Activated CD4-positive, alpha-beta memory T cell treated with anti-CD3 and anti-CD28 coated beads, Interleukin-2, amount 10 ng/mL, durations not matched to agents 7 days and 5 days (primary cell): Measurements from ENCODE around the gene PHLDA2. TPM values are rescaled to one million over a fixed set of nuclear protein-coding genes. Genes with fewer than 3 reads are reported as not detected.
"Not testable (repeated sequence)": the region's sequence is repeated elsewhere in the genome, so short reads cannot be mapped to it uniquely, and the experiment has no call there.

ENCODE experiments used
- CTCF ChIA-PET: fragments of 350-600 bp; sonication (Branson Sonifier 250); formaldehyde crosslinking; loops from one replicate; lab custom pipeline; 2021; ENCODE audit warnings: antibody characterized with exemption, inconsistent platforms; lab: Charles Lee
- POLR2A ChIA-PET: fragments of 350-600 bp; sonication (Branson Sonifier 250); formaldehyde crosslinking; loops from one replicate; lab custom pipeline; 2021; ENCODE audit warnings: antibody characterized with exemption; lab: Charles Lee
- DNase-seq: peaks from one replicate; pipeline ENCODE4 v3.0.0-alpha.2; 2020
- H3K27ac Mint-ChIP-seq: one replicate; pipeline ENCODE4 v1.8.0; 2021; ENCODE audit warnings: mild to moderate bottlenecking, mixed read lengths
- H3K27me3 Mint-ChIP-seq: one replicate; pipeline ENCODE4 v1.8.0; 2021; ENCODE audit warnings: mixed read lengths
- H3K36me3 Mint-ChIP-seq: one replicate; pipeline ENCODE4 v1.8.0; 2021; ENCODE audit warnings: low read depth, mixed read lengths
- H3K4me1 Mint-ChIP-seq: one replicate; pipeline ENCODE4 v1.8.0; 2021; ENCODE audit warnings: mixed read lengths
- H3K4me3 Mint-ChIP-seq: one replicate; pipeline ENCODE4 v1.8.0; 2021; ENCODE audit warnings: mild to moderate bottlenecking, mixed read lengths
- H3K9me3 Mint-ChIP-seq: one replicate; pipeline ENCODE4 v1.8.0; 2021; ENCODE audit warnings: mixed read lengths
- total RNA-seq, 2 experiments: library from RNA; stranded (reverse); gene quantifications; one replicate each; pipeline ENCODE4 v1.2.3, GENCODE V29; 2021

The PHLDA2 gene
- total RNA-seq, 2 experiments from 2014 or later: 3.7 to 5.0 TPM

- no peaks in the 10 kb centered on the region for H3K9me3 Mint-ChIP-seq
- peaks cover 7% of the 10 kb centered on the region for H3K4me1 Mint-ChIP-seq
- no peaks in the 10 kb centered on the region for H3K36me3 Mint-ChIP-seq
- POLR2A ChIA-PET: interaction anchor here (1.0 kb wide), 1 partner anchor 9 kb away, joined by 3 read pairs; no protein-coding TSS in a partner anchor
- CTCF ChIA-PET: no interaction called here
- no peak overlapping the region for H3K27ac Mint-ChIP-seq
- H3K4me3 Mint-ChIP-seq: no peak overlapping the region
- DNase-seq: no peak
- no peaks in the 10 kb centered on the region for H3K27me3 Mint-ChIP-seq
Observed at GRCh38 chr11:2916114-2916891, 12.9 kb downstream of the PHLDA2 start.

GRCh38 chr11:2915473-2915872 is 13.7 kb downstream of the PHLDA2 start:
- Mint-ChIP-seq H3K9me3 (no peaks in the 10 kb centered on the region), H3K27ac (no peak overlapping the region), H3K27me3 (no peaks in the 10 kb centered on the region), H3K4me3 (no peak overlapping the region), H3K36me3 (no peaks in the 10 kb centered on the region), H3K4me1 (peaks cover 7% of the 10 kb centered on the region)
- no peak for DNase-seq
- CTCF ChIA-PET: no interaction called here
- POLR2A ChIA-PET: no interaction called here

GRCh38 chr11:2914455-2915195 is 14.6 kb downstream of the PHLDA2 start:
- Mint-ChIP-seq H3K36me3 (no peaks in the 10 kb centered on the region), H3K9me3 (no peaks in the 10 kb centered on the region), H3K4me3 (no peak overlapping the region), H3K4me1 (peaks cover 7% of the 10 kb centered on the region), H3K27me3 (no peaks in the 10 kb centered on the region), H3K27ac (no peak overlapping the region)
- no peak for DNase-seq
- ChIA-PET POLR2A (no interaction called here), CTCF (no interaction called here)

- ChIA-PET CTCF (no interaction called here), POLR2A (no interaction called here)
- H3K27me3 Mint-ChIP-seq: no peaks in the 10 kb centered on the region
- H3K36me3 Mint-ChIP-seq: no peaks in the 10 kb centered on the region
- no peak overlapping the region for H3K27ac Mint-ChIP-seq
- DNase-seq: no peak
- H3K4me1 Mint-ChIP-seq: peaks cover 7% of the 10 kb centered on the region
- H3K4me3 Mint-ChIP-seq: no peak overlapping the region
- H3K9me3 Mint-ChIP-seq: no peaks in the 10 kb centered on the region
Observed at GRCh38 chr11:2913776-2914175, 15.4 kb downstream of the PHLDA2 start.

- CTCF ChIA-PET: no interaction called here
- H3K4me1 Mint-ChIP-seq: peaks cover 7% of the 10 kb centered on the region
- no peak overlapping the region for H3K4me3 Mint-ChIP-seq
- no peaks in the 10 kb centered on the region for H3K27me3 Mint-ChIP-seq
- POLR2A ChIA-PET: no interaction called here
- no peak overlapping the region for H3K27ac Mint-ChIP-seq
- no peak for DNase-seq
- H3K36me3 Mint-ChIP-seq: no peaks in the 10 kb centered on the region
- H3K9me3 Mint-ChIP-seq: no peaks in the 10 kb centered on the region
Observed at GRCh38 chr11:2913019-2913431, 16.2 kb downstream of the PHLDA2 start.

GRCh38 chr11:2912498-2912897 is 16.7 kb downstream of the PHLDA2 start:
- ChIA-PET CTCF (no interaction called here), POLR2A (interaction anchor here (1.6 kb wide), 1 partner anchor 14 kb away, joined by 4 read pairs; no protein-coding TSS in a partner anchor)
- no peak overlapping the region for H3K4me3 Mint-ChIP-seq
- DNase-seq: no peak
- peaks cover 7% of the 10 kb centered on the region for H3K4me1 Mint-ChIP-seq
- no peak overlapping the region for H3K27ac Mint-ChIP-seq
- no peaks in the 10 kb centered on the region for H3K9me3 Mint-ChIP-seq
- no peaks in the 10 kb centered on the region for H3K36me3 Mint-ChIP-seq
- H3K27me3 Mint-ChIP-seq: no peaks in the 10 kb centered on the region

- CTCF ChIA-PET: no interaction called here
- no peak for DNase-seq
- no peaks in the 10 kb centered on the region for H3K36me3 Mint-ChIP-seq
- POLR2A ChIA-PET: interaction anchor here (1.2 to 1.6 kb wide), 2 partner anchors 9 to 13 kb away, joined by 3 to 4 read pairs; a partner anchor contains a TSS
- H3K4me1 Mint-ChIP-seq: peaks cover 7% of the 10 kb centered on the region
- H3K27me3 Mint-ChIP-seq: no peaks in the 10 kb centered on the region
- no peak overlapping the region for H3K27ac Mint-ChIP-seq
- no peaks in the 10 kb centered on the region for H3K9me3 Mint-ChIP-seq
- no peak overlapping the region for H3K4me3 Mint-ChIP-seq
Observed at GRCh38 chr11:2911785-2912391, 17.3 kb downstream of the PHLDA2 start.

- Mint-ChIP-seq H3K27me3 (no peaks in the 10 kb centered on the region), H3K9me3 (no peaks in the 10 kb centered on the region), H3K4me3 (no peak overlapping the region), H3K4me1 (peaks cover 7% of the 10 kb centered on the region), H3K27ac (no peak overlapping the region), H3K36me3 (no peaks in the 10 kb centered on the region)
- POLR2A ChIA-PET: interaction anchor here (1.2 to 1.6 kb wide), 2 partner anchors 9 to 12 kb away, joined by 3 to 4 read pairs; a partner anchor contains a TSS
- CTCF ChIA-PET: no interaction called here
- no peak for DNase-seq
Observed at GRCh38 chr11:2911088-2911784, 18.0 kb downstream of the PHLDA2 start.

GRCh38 chr11:2910401-2910955 is 18.7 kb downstream of the PHLDA2 start:
- no peak overlapping the region for H3K27ac Mint-ChIP-seq
- H3K27me3 Mint-ChIP-seq: no peaks in the 10 kb centered on the region
- H3K9me3 Mint-ChIP-seq: peaks cover 5% of the 10 kb centered on the region
- no peak for DNase-seq
- CTCF ChIA-PET: no interaction called here
- H3K4me3 Mint-ChIP-seq: no peak overlapping the region
- H3K4me1 Mint-ChIP-seq: peaks cover 7% of the 10 kb centered on the region
- H3K36me3 Mint-ChIP-seq: peaks cover 5% of the 10 kb centered on the region
- POLR2A ChIA-PET: interaction anchor here (1.2 kb wide), 1 partner anchor 8 kb away, joined by 3 read pairs; a partner anchor contains a TSS

GRCh38 chr11:2909133-2909902 is 19.9 kb downstream of the PHLDA2 start:
- H3K4me1 Mint-ChIP-seq: peaks cover 9% of the 10 kb centered on the region
- H3K9me3 Mint-ChIP-seq: peaks cover 8% of the 10 kb centered on the region
- H3K27me3 Mint-ChIP-seq: no peaks in the 10 kb centered on the region
- CTCF ChIA-PET: no interaction called here
- H3K27ac Mint-ChIP-seq: no peak overlapping the region
- H3K4me3 Mint-ChIP-seq: no peak overlapping the region
- peaks cover 10% of the 10 kb centered on the region for H3K36me3 Mint-ChIP-seq
- POLR2A ChIA-PET: no interaction called here
- no peak for DNase-seq

- H3K27me3 Mint-ChIP-seq: no peaks in the 10 kb centered on the region
- H3K4me3 Mint-ChIP-seq: no peak overlapping the region
- ChIA-PET POLR2A (no interaction called here), CTCF (no interaction called here)
- H3K9me3 Mint-ChIP-seq: peaks cover 8% of the 10 kb centered on the region
- H3K36me3 Mint-ChIP-seq: peaks cover 10% of the 10 kb centered on the region
- DNase-seq: no peak
- H3K27ac Mint-ChIP-seq: no peak overlapping the region
- peaks cover 10% of the 10 kb centered on the region for H3K4me1 Mint-ChIP-seq
Observed at GRCh38 chr11:2908130-2908529, 21.1 kb downstream of the PHLDA2 start.

- H3K4me1 Mint-ChIP-seq: peaks cover 22% of the 10 kb centered on the region
- H3K27ac Mint-ChIP-seq, H3K4me3 Mint-ChIP-seq, H3K27me3 Mint-ChIP-seq, CTCF ChIA-PET, POLR2A ChIA-PET, H3K9me3 Mint-ChIP-seq, DNase-seq: not testable (repeated sequence)
- H3K36me3 Mint-ChIP-seq: peaks cover 10% of the 10 kb centered on the region
Observed at GRCh38 chr11:2905299-2905698, 23.9 kb downstream of the PHLDA2 start.
